BE2C (cell line): ENCODE measurements around the gene RADIL.
"Not testable (repeated sequence)": the region's sequence is repeated elsewhere in the genome, so short reads cannot be mapped to it uniquely, and the experiment has no call there.

Experiments used
- DNase-seq: peaks from one replicate; pipeline ENCODE4 v3.0.0-alpha.2; 2020
- H3K27me3 ChIP-seq: fragments of 250-450 bp; sonication (Bioruptor Pico); 2 replicates; pipeline ENCODE4 v1.5.1; 2020; ENCODE audit warnings: mild to moderate bottlenecking
- H3K36me3 ChIP-seq: fragments of 250-450 bp; sonication (Bioruptor Pico); 2 replicates; pipeline ENCODE4 v1.5.1; 2020; ENCODE audit warnings: mild to moderate bottlenecking
- H3K4me1 ChIP-seq: fragments of 250-450 bp; sonication (Bioruptor Pico); 2 replicates; pipeline ENCODE4 v1.5.1; 2020
- H3K4me3 ChIP-seq: 2 replicates; pipeline ENCODE4 v1.5.1; 2011; ENCODE audit warnings: low read depth, low read length
- H3K9me3 ChIP-seq: fragments of 250-450 bp; sonication (Bioruptor Pico); 2 replicates; pipeline ENCODE4 v1.5.1; 2020
- TF ChIP-seq, protein P1 (sequence below): IDR thresholded peaks from 2 replicates; pipeline ENCODE4 v1.5.1; 2012; ENCODE audit warnings: mild to moderate bottlenecking, low read depth, low read length

The RADIL gene

DNA sequence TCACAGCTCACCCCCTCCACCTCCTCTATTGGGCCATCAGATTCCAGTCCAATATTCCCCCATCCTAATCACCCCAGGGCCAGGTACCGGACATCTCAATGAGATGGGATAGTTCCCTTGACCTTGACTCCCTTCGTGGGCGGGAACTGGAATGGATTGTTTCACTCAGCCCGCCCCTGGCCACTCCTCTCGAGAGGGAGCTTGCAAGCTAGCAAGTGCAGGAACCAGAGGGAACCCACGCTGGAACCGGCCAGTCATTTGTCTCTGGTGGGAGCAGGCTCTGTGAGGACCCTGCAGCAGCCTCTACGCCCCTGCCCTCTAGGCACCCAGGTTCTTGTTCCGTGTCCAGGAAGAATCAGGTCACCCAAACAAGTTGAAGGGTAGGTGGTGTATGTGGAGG, 11.0 kb upstream of the RADIL start:
- H3K9me3 ChIP-seq, result no peaks in the 10 kb centered on the region
- no peaks in the 10 kb centered on the region for H3K4me1 ChIP-seq
- no peak for DNase-seq
- H3K36me3 ChIP-seq, result no peaks in the 10 kb centered on the region
- H3K27me3 ChIP-seq, result no peaks in the 10 kb centered on the region
- TF ChIP-seq, protein P1, sequence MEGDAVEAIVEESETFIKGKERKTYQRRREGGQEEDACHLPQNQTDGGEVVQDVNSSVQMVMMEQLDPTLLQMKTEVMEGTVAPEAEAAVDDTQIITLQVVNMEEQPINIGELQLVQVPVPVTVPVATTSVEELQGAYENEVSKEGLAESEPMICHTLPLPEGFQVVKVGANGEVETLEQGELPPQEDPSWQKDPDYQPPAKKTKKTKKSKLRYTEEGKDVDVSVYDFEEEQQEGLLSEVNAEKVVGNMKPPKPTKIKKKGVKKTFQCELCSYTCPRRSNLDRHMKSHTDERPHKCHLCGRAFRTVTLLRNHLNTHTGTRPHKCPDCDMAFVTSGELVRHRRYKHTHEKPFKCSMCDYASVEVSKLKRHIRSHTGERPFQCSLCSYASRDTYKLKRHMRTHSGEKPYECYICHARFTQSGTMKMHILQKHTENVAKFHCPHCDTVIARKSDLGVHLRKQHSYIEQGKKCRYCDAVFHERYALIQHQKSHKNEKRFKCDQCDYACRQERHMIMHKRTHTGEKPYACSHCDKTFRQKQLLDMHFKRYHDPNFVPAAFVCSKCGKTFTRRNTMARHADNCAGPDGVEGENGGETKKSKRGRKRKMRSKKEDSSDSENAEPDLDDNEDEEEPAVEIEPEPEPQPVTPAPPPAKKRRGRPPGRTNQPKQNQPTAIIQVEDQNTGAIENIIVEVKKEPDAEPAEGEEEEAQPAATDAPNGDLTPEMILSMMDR, result no peak
- H3K4me3 ChIP-seq, result no peak overlapping the region

DNA sequence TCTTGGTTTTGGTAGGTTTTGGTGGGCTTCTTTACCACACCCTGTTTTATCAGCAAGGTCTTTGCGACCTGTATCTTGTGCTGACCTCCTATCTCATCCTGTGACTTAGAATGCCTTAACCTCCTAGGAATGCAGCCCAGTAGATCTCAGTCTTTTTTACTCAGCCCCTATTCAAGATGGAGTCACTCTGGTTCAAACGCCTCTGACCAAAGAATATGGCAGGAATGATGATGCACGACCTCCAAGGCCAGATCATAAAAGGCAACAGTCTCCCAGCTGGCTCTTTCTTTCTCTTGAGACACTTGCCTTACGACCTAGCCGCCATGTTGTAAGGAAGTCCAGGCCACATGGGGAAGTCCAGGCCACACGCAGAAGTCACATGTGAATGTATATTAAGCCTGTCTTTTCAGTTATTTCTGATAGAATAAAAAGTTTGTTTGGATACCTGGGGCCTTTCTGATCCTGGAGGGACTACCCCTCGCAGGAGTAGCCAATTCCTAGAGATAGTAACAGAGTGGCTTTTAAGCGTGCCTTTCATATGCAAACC, 10.5 kb upstream of the RADIL start:
- Histone ChIP-seq H3K36me3 (no peaks in the 10 kb centered on the region), H3K9me3 (no peaks in the 10 kb centered on the region)
- TF ChIP-seq, protein P1, result no peak

DNA sequence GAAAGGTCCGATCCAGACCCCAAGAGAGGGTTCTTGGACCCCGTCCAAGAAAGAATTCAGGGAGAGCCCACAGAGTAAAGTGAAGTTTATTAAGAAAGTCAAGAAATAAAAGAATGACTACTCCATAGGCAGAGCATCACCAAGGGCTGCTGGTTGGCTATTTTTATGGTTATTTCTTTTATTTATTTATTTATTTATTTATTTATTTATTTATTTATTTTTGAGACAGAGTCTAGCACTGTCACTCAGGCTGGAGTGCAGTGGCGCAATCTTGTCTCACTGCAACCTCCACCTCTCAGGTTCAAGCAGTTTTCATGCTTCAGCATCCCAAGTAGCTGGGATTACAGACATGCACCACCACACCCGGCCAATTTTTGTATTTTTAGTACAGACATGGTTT, 9.7 kb upstream of the RADIL start:
- not testable (repeated sequence) for H3K9me3 ChIP-seq, H3K4me1 ChIP-seq, H3K36me3 ChIP-seq, H3K27me3 ChIP-seq, DNase-seq, H3K4me3 ChIP-seq

More for the DNA sequence above, 10.5 kb upstream of the RADIL start:
- H3K27me3 ChIP-seq, result no peaks in the 10 kb centered on the region
- H3K4me3 ChIP-seq, result no peak overlapping the region
- H3K4me1 ChIP-seq, result no peaks in the 10 kb centered on the region
- no peak for DNase-seq

DNA sequence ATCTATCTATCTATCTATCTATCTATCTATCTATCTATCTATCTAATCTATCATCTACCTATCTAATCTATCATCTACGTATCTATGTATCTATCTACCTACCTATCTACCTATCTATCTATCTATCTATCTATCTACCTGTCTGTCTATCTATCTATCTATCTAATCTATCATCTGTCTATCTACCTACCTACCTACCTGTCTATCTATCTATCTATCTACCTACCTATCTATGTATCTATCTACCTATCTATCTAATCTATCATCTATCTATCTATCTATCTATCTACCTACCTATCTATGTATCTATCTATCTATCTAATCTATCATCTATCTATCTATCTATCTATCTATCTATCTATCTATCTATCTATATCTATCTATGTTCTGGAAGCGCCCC, 8.0 kb upstream of the RADIL start:
- not testable (repeated sequence) for H3K4me3 ChIP-seq, H3K27me3 ChIP-seq, H3K4me1 ChIP-seq, DNase-seq, H3K36me3 ChIP-seq, H3K9me3 ChIP-seq

DNA sequence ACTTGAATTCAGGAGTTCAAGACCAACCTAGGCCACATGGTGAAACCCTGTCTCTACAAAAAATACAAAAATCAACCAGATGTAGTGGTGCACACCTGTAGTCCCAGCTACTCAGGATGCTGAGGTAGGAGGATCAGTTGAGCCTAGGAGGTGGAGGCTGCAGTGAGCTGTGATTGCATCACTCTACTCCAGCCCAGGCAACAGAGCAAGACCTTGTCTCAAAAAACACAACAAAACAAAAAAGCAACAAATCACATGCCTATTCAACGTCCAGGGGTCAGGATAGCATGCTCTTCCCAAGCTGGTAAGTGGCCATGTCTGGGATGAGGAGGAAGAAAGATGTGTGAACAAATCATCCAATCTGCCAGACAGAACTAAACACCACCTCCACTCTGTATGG, 6.2 kb upstream of the RADIL start:
- no peak for DNase-seq
- Histone ChIP-seq H3K27me3 (no peaks in the 10 kb centered on the region; the same call in 1 of the 2 replicates), H3K4me3 (no peak overlapping the region), H3K9me3 (no peaks in the 10 kb centered on the region), H3K4me1 (no peaks in the 10 kb centered on the region), H3K36me3 (no peaks in the 10 kb centered on the region)
- TF ChIP-seq, protein P1, result no peak

DNA sequence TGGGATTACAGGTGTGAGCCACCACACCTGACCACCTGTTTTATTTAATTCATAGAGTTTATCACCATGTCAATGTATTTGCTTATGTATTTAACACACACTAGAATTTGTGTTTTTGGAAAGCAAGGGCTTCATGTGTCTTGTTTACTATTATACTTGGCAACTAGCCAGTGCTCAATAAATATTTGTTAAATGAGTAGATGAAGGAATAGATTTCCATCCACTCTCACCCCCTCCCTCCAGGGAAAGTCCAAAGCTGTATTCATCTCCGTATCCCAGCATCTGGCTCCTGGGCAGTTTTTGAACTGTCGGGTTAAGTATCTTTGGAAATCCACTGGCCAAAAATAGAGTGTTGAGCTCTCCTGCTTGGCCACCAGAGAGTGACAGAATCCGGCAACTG, 4.6 kb upstream of the RADIL start:
- Histone ChIP-seq H3K4me1 (no peaks in the 10 kb centered on the region), H3K4me3 (no peak overlapping the region), H3K36me3 (no peaks in the 10 kb centered on the region), H3K27me3 (no peaks in the 10 kb centered on the region; the same call in 1 of the 2 replicates), H3K9me3 (no peaks in the 10 kb centered on the region)
- TF ChIP-seq, protein P1, result no peak
- no peak for DNase-seq

DNA sequence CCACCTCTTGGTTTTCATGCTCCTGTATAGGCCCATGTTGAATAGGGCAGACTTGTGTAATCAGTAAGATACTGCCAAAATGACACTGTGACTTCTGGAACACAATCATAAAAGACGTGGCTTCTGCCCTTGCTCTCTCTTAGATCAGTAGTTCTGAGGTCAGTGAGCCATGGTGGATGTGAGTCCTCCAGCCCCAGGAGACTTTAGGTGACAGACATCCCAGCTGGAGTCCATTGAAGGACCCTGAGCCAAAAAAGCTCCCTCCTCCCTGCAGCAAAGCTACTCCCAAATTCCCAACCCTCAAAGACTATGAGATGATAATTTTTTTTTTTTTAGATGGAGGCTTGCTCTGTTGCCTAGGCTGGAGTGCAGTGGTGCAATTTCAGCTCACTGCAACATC, 3.2 kb upstream of the RADIL start:
- no peaks in the 10 kb centered on the region for H3K4me1 ChIP-seq
- H3K4me3 ChIP-seq, result no peak overlapping the region
- DNase-seq, result no peak
- H3K9me3 ChIP-seq, result no peaks in the 10 kb centered on the region
- TF ChIP-seq, protein P1, result no peak
- H3K36me3 ChIP-seq, result no peaks in the 10 kb centered on the region
- H3K27me3 ChIP-seq, result no peaks in the 10 kb centered on the region; the same call in 1 of the 2 replicates
